ENCODE measurements around the gene KRT9.
A peak's percentile ranks its signal among the peaks of the same experiment; 100 is the strongest.
"Not testable (repeated sequence)": the region's sequence is repeated elsewhere in the genome, so short reads cannot be mapped to it uniquely, and the experiment has no call there.

The KRT9 gene

GRCh38 chr17:41600318-41600717 lies 28.5 kb upstream of the KRT9 start:
- no peak for DNase-seq (ENCODE audit: low read depth)

- no peak for DNase-seq (ENCODE audit: low read depth)
Observed at GRCh38 chr17:41599680-41600079, 27.8 kb upstream of the KRT9 start.

GRCh38 chr17:41595585-41595984 lies 23.7 kb upstream of the KRT9 start:
- no peak for DNase-seq (ENCODE audit: low read depth)

- no peak for DNase-seq (ENCODE audit: low read depth)
Observed at GRCh38 chr17:41594363-41594915, 22.6 kb upstream of the KRT9 start.

- no peak for DNase-seq (ENCODE audit: low read depth)
Observed at GRCh38 chr17:41593306-41593981, 21.6 kb upstream of the KRT9 start.

GRCh38 chr17:41592601-41593305 lies 20.9 kb upstream of the KRT9 start:
- no peak for DNase-seq (ENCODE audit: low read depth)

GRCh38 chr17:41589301-41589700 lies 17.4 kb upstream of the KRT9 start:
- no peak for DNase-seq (ENCODE audit: low read depth)

GRCh38 chr17:41588126-41588810 lies 16.4 kb upstream of the KRT9 start:
- no peak for DNase-seq (ENCODE audit: low read depth)

- no peak for DNase-seq (ENCODE audit: low read depth)
Observed at GRCh38 chr17:41586863-41587495, 15.1 kb upstream of the KRT9 start, which contains the start of gene KRT14. TSS of gene KRT14 (minus strand) at chr17:41586895. CDS start at chr17:41586834, 61 bp downstream.

GRCh38 chr17:41585301-41586056 lies 13.6 kb upstream of the KRT9 start:
- no peak for DNase-seq (ENCODE audit: low read depth)

GRCh38 chr17:41584331-41584927 lies 12.6 kb upstream of the KRT9 start:
- not testable (repeated sequence) for DNase-seq (ENCODE audit: low read depth)

GRCh38 chr17:41583137-41584127 lies 11.6 kb upstream of the KRT9 start:
- DNase-seq (ENCODE audit: low read depth): no peak

GRCh38 chr17:41582061-41582968 lies 10.5 kb upstream of the KRT9 start:
- not testable (repeated sequence) for DNase-seq (ENCODE audit: low read depth)

GRCh38 chr17:41581366-41582060 lies 9.7 kb upstream of the KRT9 start:
- no peak for DNase-seq (ENCODE audit: low read depth)

GRCh38 chr17:41580687-41581365 lies 9.0 kb upstream of the KRT9 start:
- DNase-seq (ENCODE audit: low read depth): no peak

GRCh38 chr17:41580244-41580575 lies 8.4 kb upstream of the KRT9 start:
- no peak for DNase-seq (ENCODE audit: low read depth)

- DNase-seq (ENCODE audit: low read depth): peak; percentile 31
Observed at GRCh38 chr17:41579484-41580243, 7.8 kb upstream of the KRT9 start.
